ENCODE data around the gene RNF14.

RNF14 gene

GRCh38 chr5:142012186-142012785, 43.4 kb downstream of the RNF14 start:
- Histone ChIP-seq H3K36me3 (ENCODE audit: control insufficient read depth, low read depth, low read length) (peaks cover 3% of the 10 kb centered on the region), H3K4me3 (ENCODE audit: low read length) (peak overlapping the region; percentile 91), H3K27me3 (ENCODE audit: control insufficient read depth, insufficient read depth, low read length) (no peaks in the 10 kb centered on the region), H3K4me1 (ENCODE audit: control insufficient read depth, low read depth, low read length) (peaks cover 7% of the 10 kb centered on the region), H3K27ac (ENCODE audit: low read length) (peak overlapping the region; percentile 68), H3K9ac (ENCODE audit: low read length) (peak overlapping the region; percentile 84), H3K9me3 (ENCODE audit: control insufficient read depth, low read depth, low read length) (no peaks in the 10 kb centered on the region)

GRCh38 chr5:142012792-142013388, 44.0 kb downstream of the RNF14 start, which contains the start of gene GNPDA1:
Gene GNPDA1 (minus strand): TSS chr5:142013027. CDS start chr5:142012035, 992 bp downstream.
- Histone ChIP-seq H3K27ac (ENCODE audit: low read length) (peak within 1 kb of the TSS; percentile 68), H3K4me1 (ENCODE audit: control insufficient read depth, low read depth, low read length) (peaks cover 7% of the 10 kb centered on the region), H3K9me3 (ENCODE audit: control insufficient read depth, low read depth, low read length) (no peaks in the 10 kb centered on the region), H3K36me3 (ENCODE audit: control insufficient read depth, low read depth, low read length) (peaks cover 3% of the 10 kb centered on the region), H3K27me3 (ENCODE audit: control insufficient read depth, insufficient read depth, low read length) (no peaks in the 10 kb centered on the region), H3K4me3 (ENCODE audit: low read length) (peak within 1 kb of the TSS; percentile 91), H3K9ac (ENCODE audit: low read length) (peak within 1 kb of the TSS; percentile 84)

- H3K9me3 ChIP-seq (ENCODE audit: control insufficient read depth, low read depth, low read length) = no peaks in the 10 kb centered on the region
- H3K27me3 ChIP-seq (ENCODE audit: control insufficient read depth, insufficient read depth, low read length) = no peaks in the 10 kb centered on the region
- H3K4me3 ChIP-seq (ENCODE audit: low read length) = no peak overlapping the region
- peaks cover 7% of the 10 kb centered on the region for H3K4me1 ChIP-seq (ENCODE audit: control insufficient read depth, low read depth, low read length)
- H3K9ac ChIP-seq (ENCODE audit: low read length) = no peak overlapping the region
- H3K36me3 ChIP-seq (ENCODE audit: control insufficient read depth, low read depth, low read length) = no peaks in the 10 kb centered on the region
- H3K27ac ChIP-seq (ENCODE audit: low read length) = no peak overlapping the region
Measured at GRCh38 chr5:142013734-142014521, 45.0 kb downstream of the RNF14 start.

- peaks cover under 1% of the 10 kb centered on the region for H3K9me3 ChIP-seq (ENCODE audit: control insufficient read depth, low read depth, low read length)
- H3K36me3 ChIP-seq (ENCODE audit: control insufficient read depth, low read depth, low read length) = no peaks in the 10 kb centered on the region
- H3K9ac ChIP-seq (ENCODE audit: low read length) = no peak overlapping the region
- no peak overlapping the region for H3K4me3 ChIP-seq (ENCODE audit: low read length)
- H3K27me3 ChIP-seq (ENCODE audit: control insufficient read depth, insufficient read depth, low read length) = no peaks in the 10 kb centered on the region
- peaks cover 7% of the 10 kb centered on the region for H3K4me1 ChIP-seq (ENCODE audit: control insufficient read depth, low read depth, low read length)
- no peak overlapping the region for H3K27ac ChIP-seq (ENCODE audit: low read length)
Measured at GRCh38 chr5:142014911-142015584, 46.1 kb downstream of the RNF14 start.

- H3K27ac ChIP-seq (ENCODE audit: low read length) = no peak overlapping the region
- peaks cover 3% of the 10 kb centered on the region for H3K9me3 ChIP-seq (ENCODE audit: control insufficient read depth, low read depth, low read length)
- no peaks in the 10 kb centered on the region for H3K36me3 ChIP-seq (ENCODE audit: control insufficient read depth, low read depth, low read length)
- H3K9ac ChIP-seq (ENCODE audit: low read length) = no peak overlapping the region
- no peak overlapping the region for H3K4me3 ChIP-seq (ENCODE audit: low read length)
- peaks cover 7% of the 10 kb centered on the region for H3K4me1 ChIP-seq (ENCODE audit: control insufficient read depth, low read depth, low read length)
- no peaks in the 10 kb centered on the region for H3K27me3 ChIP-seq (ENCODE audit: control insufficient read depth, insufficient read depth, low read length)
Measured at GRCh38 chr5:142015781-142016533, 47.1 kb downstream of the RNF14 start.

GRCh38 chr5:142016556-142016955, 47.7 kb downstream of the RNF14 start:
- H3K4me3 ChIP-seq (ENCODE audit: low read length) = no peak overlapping the region
- no peak overlapping the region for H3K9ac ChIP-seq (ENCODE audit: low read length)
- H3K27ac ChIP-seq (ENCODE audit: low read length) = no peak overlapping the region
- H3K27me3 ChIP-seq (ENCODE audit: control insufficient read depth, insufficient read depth, low read length) = no peaks in the 10 kb centered on the region
- H3K9me3 ChIP-seq (ENCODE audit: control insufficient read depth, low read depth, low read length) = peaks cover 3% of the 10 kb centered on the region
- H3K36me3 ChIP-seq (ENCODE audit: control insufficient read depth, low read depth, low read length) = no peaks in the 10 kb centered on the region
- peaks cover 7% of the 10 kb centered on the region for H3K4me1 ChIP-seq (ENCODE audit: control insufficient read depth, low read depth, low read length)

- Histone ChIP-seq H3K9ac (ENCODE audit: low read length) (no peak overlapping the region), H3K36me3 (ENCODE audit: control insufficient read depth, low read depth, low read length) (no peaks in the 10 kb centered on the region), H3K4me3 (ENCODE audit: low read length) (no peak overlapping the region), H3K4me1 (ENCODE audit: control insufficient read depth, low read depth, low read length) (peaks cover 7% of the 10 kb centered on the region), H3K9me3 (ENCODE audit: control insufficient read depth, low read depth, low read length) (peaks cover 3% of the 10 kb centered on the region), H3K27ac (ENCODE audit: low read length) (no peak overlapping the region), H3K27me3 (ENCODE audit: control insufficient read depth, insufficient read depth, low read length) (peaks cover 7% of the 10 kb centered on the region)
Measured at GRCh38 chr5:142017832-142018427, 49.0 kb downstream of the RNF14 start.

GRCh38 chr5:142020122-142020659, 51.3 kb downstream of the RNF14 start:
- Histone ChIP-seq H3K27me3 (ENCODE audit: control insufficient read depth, insufficient read depth, low read length) (peaks cover 7% of the 10 kb centered on the region), H3K4me3 (ENCODE audit: low read length) (no peak overlapping the region), H3K9ac (ENCODE audit: low read length) (no peak overlapping the region), H3K4me1 (ENCODE audit: control insufficient read depth, low read depth, low read length) (peaks cover 6% of the 10 kb centered on the region), H3K36me3 (ENCODE audit: control insufficient read depth, low read depth, low read length) (no peaks in the 10 kb centered on the region), H3K9me3 (ENCODE audit: control insufficient read depth, low read depth, low read length) (peaks cover 3% of the 10 kb centered on the region), H3K27ac (ENCODE audit: low read length) (no peak overlapping the region)

GRCh38 chr5:142023836-142024235, 54.9 kb downstream of the RNF14 start:
- no peak overlapping the region for H3K27ac ChIP-seq (ENCODE audit: low read length)
- H3K27me3 ChIP-seq (ENCODE audit: control insufficient read depth, insufficient read depth, low read length) = peaks cover 7% of the 10 kb centered on the region
- H3K36me3 ChIP-seq (ENCODE audit: control insufficient read depth, low read depth, low read length) = no peaks in the 10 kb centered on the region
- H3K4me3 ChIP-seq (ENCODE audit: low read length) = no peak overlapping the region
- H3K4me1 ChIP-seq (ENCODE audit: control insufficient read depth, low read depth, low read length) = peaks cover 6% of the 10 kb centered on the region
- peaks cover 3% of the 10 kb centered on the region for H3K9me3 ChIP-seq (ENCODE audit: control insufficient read depth, low read depth, low read length)
- no peak overlapping the region for H3K9ac ChIP-seq (ENCODE audit: low read length)

- no peaks in the 10 kb centered on the region for H3K36me3 ChIP-seq (ENCODE audit: control insufficient read depth, low read depth, low read length)
- peak overlapping the region; percentile 44 for H3K9ac ChIP-seq (ENCODE audit: low read length)
- peaks cover 7% of the 10 kb centered on the region for H3K27me3 ChIP-seq (ENCODE audit: control insufficient read depth, insufficient read depth, low read length)
- H3K4me3 ChIP-seq (ENCODE audit: low read length) = peak overlapping the region; percentile 72
- peaks cover 3% of the 10 kb centered on the region for H3K9me3 ChIP-seq (ENCODE audit: control insufficient read depth, low read depth, low read length)
- H3K4me1 ChIP-seq (ENCODE audit: control insufficient read depth, low read depth, low read length) = peaks cover 6% of the 10 kb centered on the region
- peak overlapping the region; percentile 10 for H3K27ac ChIP-seq (ENCODE audit: low read length)
Measured at GRCh38 chr5:142024771-142025304, 55.9 kb downstream of the RNF14 start.
